GM23338 (cell line): ENCODE results near the gene RFFL. TPM values are rescaled to one million over a fixed set of nuclear protein-coding genes. Genes with fewer than 3 reads are reported as not detected.

Experiments used
- ATAC-seq: fragments of 200-7000 bp; cut with Tn5 transposase; 3 replicates; pipeline ENCODE4 v1.9.1; 2020
- DNase-seq: peaks from one replicate; pipeline ENCODE4 v3.0.0-alpha.2; 2015; ENCODE audit warnings: low spot score
- H2AFZ ChIP-seq: fragments of 200-600 bp; sonication (generic); 2 replicates; pipeline ENCODE4 v1.8.0; 2016; ENCODE audit warnings: antibody characterized with exemption, mild to moderate bottlenecking, moderate library complexity
- H3F3A ChIP-seq: fragments of 200-600 bp; sonication (generic); replicated peaks from 2 replicates; pipeline ENCODE4 v1.8.0; 2017; ENCODE audit warnings: antibody characterized with exemption, mixed run types, low read depth
- H3K27ac ChIP-seq: fragments of 200-600 bp; sonication (generic); 2 replicates; pipeline ENCODE4 v1.6.1; 2016; ENCODE audit warnings: low read depth
- H3K27me3 ChIP-seq: fragments of 200-600 bp; sonication (generic); 2 replicates; pipeline ENCODE4 v1.8.0; 2016; ENCODE audit warnings: mild to moderate bottlenecking, mixed run types, moderate library complexity; ENCODE audit not compliant: insufficient read depth
- H3K36me3 ChIP-seq: fragments of 200-600 bp; sonication (generic); 2 replicates; pipeline ENCODE4 v1.8.0; 2016; ENCODE audit warnings: mild to moderate bottlenecking; ENCODE audit not compliant: insufficient read depth
- H3K4me1 ChIP-seq: fragments of 200-600 bp; sonication (generic); 2 replicates; pipeline ENCODE4 v1.8.0; 2016; ENCODE audit warnings: mild to moderate bottlenecking, moderate library complexity; ENCODE audit not compliant: insufficient read depth
- H3K4me2 ChIP-seq: fragments of 200-600 bp; sonication (generic); 2 replicates; pipeline ENCODE4 v1.7.1; 2017; ENCODE audit warnings: mixed run types
- H3K4me3 ChIP-seq: fragments of 200-600 bp; sonication (generic); 2 replicates; pipeline ENCODE4 v1.6.1; 2016; ENCODE audit warnings: mixed run types
- H3K79me2 ChIP-seq: fragments of 200-600 bp; sonication (generic); replicated peaks from 2 replicates; pipeline ENCODE4 v1.8.0; 2017; ENCODE audit warnings: mild to moderate bottlenecking; ENCODE audit not compliant: insufficient read depth
- H3K9me2 ChIP-seq: fragments of 200-600 bp; sonication (generic); 2 replicates; pipeline ENCODE4 v1.8.0; 2017; ENCODE audit not compliant: insufficient read depth
- H4K20me1 ChIP-seq: fragments of 200-600 bp; sonication (generic); replicated peaks from 2 replicates; pipeline ENCODE4 v1.8.0; 2017; ENCODE audit warnings: mild to moderate bottlenecking; ENCODE audit not compliant: insufficient read depth
- H3K27ac Mint-ChIP-seq: 2 replicates; pipeline ENCODE4 v1.8.0; 2020; ENCODE audit warnings: inconsistent platforms, mild to moderate bottlenecking, moderate library complexity, mixed read lengths
- H3K27me3 Mint-ChIP-seq: 3 replicates; pipeline ENCODE4 v1.8.0; 2022; ENCODE audit warnings: low read depth, mild to moderate bottlenecking, moderate library complexity, mixed read lengths, inconsistent platforms; ENCODE audit not compliant: insufficient read depth, poor library complexity
- H3K36me3 Mint-ChIP-seq: 3 replicates; pipeline ENCODE4 v1.8.0; 2021; ENCODE audit warnings: low read depth, mild to moderate bottlenecking, inconsistent platforms, moderate library complexity, mixed read lengths
- H3K4me1 Mint-ChIP-seq: 3 replicates; pipeline ENCODE4 v1.8.0; 2020; ENCODE audit warnings: mild to moderate bottlenecking, inconsistent platforms, mixed read lengths
- H3K4me3 Mint-ChIP-seq: 3 replicates; pipeline ENCODE4 v1.8.0; 2021; ENCODE audit warnings: moderate library complexity, mild to moderate bottlenecking, inconsistent platforms, mixed read lengths
- H3K9me3 Mint-ChIP-seq: 3 replicates; pipeline ENCODE4 v1.8.0; 2020; ENCODE audit warnings: moderate library complexity, mild to moderate bottlenecking, inconsistent platforms, mixed read lengths
- CREB1 ChIP-seq: fragments of 250-450 bp; sonication (Bioruptor Pico); IDR thresholded peaks from 2 replicates; pipeline ENCODE4 v1.5.0; 2020; ENCODE audit warnings: low read depth, mild to moderate bottlenecking, moderate library complexity
- EZH2 ChIP-seq: fragments of 200-600 bp; sonication (generic); IDR thresholded peaks from one replicate; pipeline ENCODE4 v1.8.0; 2017; ENCODE audit warnings: antibody characterized with exemption, mild to moderate bottlenecking, low read depth; ENCODE audit not compliant: unreplicated experiment
- EZH2phosphoT487 ChIP-seq: fragments of 200-600 bp; sonication (generic); IDR thresholded peaks from one replicate; pipeline ENCODE4 v1.8.1; 2018; ENCODE audit warnings: antibody characterized with exemption; ENCODE audit not compliant: unreplicated experiment
- JUNB ChIP-seq: IDR thresholded peaks from one replicate; pipeline ENCODE4 v1.6.1; 2016; ENCODE audit warnings: antibody characterized with exemption; ENCODE audit not compliant: unreplicated experiment
- NANOG ChIP-seq: IDR thresholded peaks from 2 replicates; pipeline ENCODE4 v1.6.1; 2016; ENCODE audit warnings: antibody characterized with exemption, borderline replicate concordance
- POLR2AphosphoS5 ChIP-seq: IDR thresholded peaks from 2 replicates; pipeline ENCODE4 v1.6.1; 2016; ENCODE audit warnings: antibody characterized with exemption, low read depth
- STAT1 ChIP-seq: IDR thresholded peaks from one replicate; pipeline ENCODE4 v1.6.1; 2016; ENCODE audit warnings: antibody characterized with exemption; ENCODE audit not compliant: unreplicated experiment
- ZNF114 ChIP-seq: fragments of 250-450 bp; sonication (Bioruptor Pico); IDR thresholded peaks from 2 replicates; pipeline ENCODE4 v1.5.0; 2020; ENCODE audit warnings: mild to moderate bottlenecking, moderate library complexity
- polyA plus RNA-seq: library from polyadenylated mRNA; unstranded; fragments of >200 nt; fragmentation: Nextera tagmentation; extraction: Ambion mirVana; gene quantifications from 2 replicates; pipeline ENCODE4 v1.2.1, GENCODE V29; 2016
- total RNA-seq: library from RNA; depleted of rRNA; stranded (reverse); fragments of >200 nt; shearing (Covaris generic); gene quantifications from 2 replicates; pipeline ENCODE4 v1.2.3, GENCODE V29; 2014
- TF ChIP-seq, protein P1 (sequence below): IDR thresholded peaks from 2 replicates; pipeline ENCODE4 v1.6.1; 2016; ENCODE audit warnings: antibody characterized with exemption
- TF ChIP-seq, protein P2 (sequence below): IDR thresholded peaks from one replicate; pipeline ENCODE4 v1.6.1; 2018; ENCODE audit warnings: antibody characterized with exemption; ENCODE audit not compliant: unreplicated experiment
- TF ChIP-seq, protein P3 (sequence below), 2 experiments: fragments of 200-600 bp in 1 of 2; sonication (generic) in 1 of 2; conservative IDR thresholded peaks; 2 replicates each; pipeline versions ENCODE4 v1.5.1 to v1.6.1; 2016 to 2017; ENCODE audit warnings: antibody characterized with exemption in 2 of 2, low read depth in 2 of 2, mild to moderate bottlenecking in 2 of 2, moderate library complexity in 1 of 2

Gene RFFL
- total and polyA plus RNA-seq, 2 experiments from 2014 or later: 4.1 to 22.2 TPM

DNA sequence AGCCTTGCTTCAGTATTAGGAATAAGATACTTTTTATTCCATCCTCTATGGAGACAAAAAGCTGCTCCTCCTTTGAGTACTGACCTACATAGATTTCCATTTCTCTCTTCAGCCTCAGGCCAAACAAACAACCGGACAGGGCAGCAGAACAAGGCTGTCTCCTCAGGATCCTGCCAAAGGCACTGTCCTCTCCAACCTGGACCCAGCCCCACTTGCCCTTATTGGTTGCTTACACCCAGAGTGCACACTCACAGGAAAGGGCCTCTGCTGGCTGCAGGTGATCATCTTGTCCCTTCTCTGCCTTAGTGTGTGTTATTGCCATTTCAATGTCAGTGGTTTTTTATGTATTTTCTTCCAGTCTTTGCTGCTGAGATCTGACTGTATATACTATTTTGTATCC is 56.5 kb downstream of the RFFL start:
- Histone ChIP-seq H3K4me2 (no peak overlapping the region), H4K20me1 (peaks cover 3% of the 10 kb centered on the region), H3K4me1 (peaks cover 6% of the 10 kb centered on the region), H2AFZ (no peak overlapping the region), H3K36me3 (peaks cover 8% of the 10 kb centered on the region; the same call in 1 of the 2 replicates), H3K79me2 (no peaks in the 10 kb centered on the region), H3K9me2 (no peaks in the 10 kb centered on the region), H3K4me3 (no peak overlapping the region), H3K27me3 (no peaks in the 10 kb centered on the region), H3K27ac (peak overlapping the region; percentile 66; the same call in 1 of the 2 replicates), H3F3A (no peaks in the 10 kb centered on the region)
- no peaks in the 10 kb centered on the region for H3K9me3 Mint-ChIP-seq
- no peak overlapping the region for H3K4me3 Mint-ChIP-seq
- H3K27me3 Mint-ChIP-seq: peaks cover 9% of the 10 kb centered on the region
- no peak overlapping the region for H3K27ac Mint-ChIP-seq
- peaks cover 14% of the 10 kb centered on the region for H3K4me1 Mint-ChIP-seq
- H3K36me3 Mint-ChIP-seq: peaks cover 70% of the 10 kb centered on the region
- TF ChIP-seq EZH2phosphoT487 (no peak), JUNB (no peak), CREB1 (CRISPR knock-in tag) (no peak), POLR2AphosphoS5 (no peak), NANOG (no peak), EZH2 (no peak), ZNF114 (CRISPR knock-in tag) (no peak), STAT1 (no peak)
- TF ChIP-seq, protein P1, sequence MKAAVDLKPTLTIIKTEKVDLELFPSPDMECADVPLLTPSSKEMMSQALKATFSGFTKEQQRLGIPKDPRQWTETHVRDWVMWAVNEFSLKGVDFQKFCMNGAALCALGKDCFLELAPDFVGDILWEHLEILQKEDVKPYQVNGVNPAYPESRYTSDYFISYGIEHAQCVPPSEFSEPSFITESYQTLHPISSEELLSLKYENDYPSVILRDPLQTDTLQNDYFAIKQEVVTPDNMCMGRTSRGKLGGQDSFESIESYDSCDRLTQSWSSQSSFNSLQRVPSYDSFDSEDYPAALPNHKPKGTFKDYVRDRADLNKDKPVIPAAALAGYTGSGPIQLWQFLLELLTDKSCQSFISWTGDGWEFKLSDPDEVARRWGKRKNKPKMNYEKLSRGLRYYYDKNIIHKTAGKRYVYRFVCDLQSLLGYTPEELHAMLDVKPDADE: no peak
- TF ChIP-seq, protein P2, sequence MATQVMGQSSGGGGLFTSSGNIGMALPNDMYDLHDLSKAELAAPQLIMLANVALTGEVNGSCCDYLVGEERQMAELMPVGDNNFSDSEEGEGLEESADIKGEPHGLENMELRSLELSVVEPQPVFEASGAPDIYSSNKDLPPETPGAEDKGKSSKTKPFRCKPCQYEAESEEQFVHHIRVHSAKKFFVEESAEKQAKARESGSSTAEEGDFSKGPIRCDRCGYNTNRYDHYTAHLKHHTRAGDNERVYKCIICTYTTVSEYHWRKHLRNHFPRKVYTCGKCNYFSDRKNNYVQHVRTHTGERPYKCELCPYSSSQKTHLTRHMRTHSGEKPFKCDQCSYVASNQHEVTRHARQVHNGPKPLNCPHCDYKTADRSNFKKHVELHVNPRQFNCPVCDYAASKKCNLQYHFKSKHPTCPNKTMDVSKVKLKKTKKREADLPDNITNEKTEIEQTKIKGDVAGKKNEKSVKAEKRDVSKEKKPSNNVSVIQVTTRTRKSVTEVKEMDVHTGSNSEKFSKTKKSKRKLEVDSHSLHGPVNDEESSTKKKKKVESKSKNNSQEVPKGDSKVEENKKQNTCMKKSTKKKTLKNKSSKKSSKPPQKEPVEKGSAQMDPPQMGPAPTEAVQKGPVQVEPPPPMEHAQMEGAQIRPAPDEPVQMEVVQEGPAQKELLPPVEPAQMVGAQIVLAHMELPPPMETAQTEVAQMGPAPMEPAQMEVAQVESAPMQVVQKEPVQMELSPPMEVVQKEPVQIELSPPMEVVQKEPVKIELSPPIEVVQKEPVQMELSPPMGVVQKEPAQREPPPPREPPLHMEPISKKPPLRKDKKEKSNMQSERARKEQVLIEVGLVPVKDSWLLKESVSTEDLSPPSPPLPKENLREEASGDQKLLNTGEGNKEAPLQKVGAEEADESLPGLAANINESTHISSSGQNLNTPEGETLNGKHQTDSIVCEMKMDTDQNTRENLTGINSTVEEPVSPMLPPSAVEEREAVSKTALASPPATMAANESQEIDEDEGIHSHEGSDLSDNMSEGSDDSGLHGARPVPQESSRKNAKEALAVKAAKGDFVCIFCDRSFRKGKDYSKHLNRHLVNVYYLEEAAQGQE: no peak
- TF ChIP-seq, protein P3, sequence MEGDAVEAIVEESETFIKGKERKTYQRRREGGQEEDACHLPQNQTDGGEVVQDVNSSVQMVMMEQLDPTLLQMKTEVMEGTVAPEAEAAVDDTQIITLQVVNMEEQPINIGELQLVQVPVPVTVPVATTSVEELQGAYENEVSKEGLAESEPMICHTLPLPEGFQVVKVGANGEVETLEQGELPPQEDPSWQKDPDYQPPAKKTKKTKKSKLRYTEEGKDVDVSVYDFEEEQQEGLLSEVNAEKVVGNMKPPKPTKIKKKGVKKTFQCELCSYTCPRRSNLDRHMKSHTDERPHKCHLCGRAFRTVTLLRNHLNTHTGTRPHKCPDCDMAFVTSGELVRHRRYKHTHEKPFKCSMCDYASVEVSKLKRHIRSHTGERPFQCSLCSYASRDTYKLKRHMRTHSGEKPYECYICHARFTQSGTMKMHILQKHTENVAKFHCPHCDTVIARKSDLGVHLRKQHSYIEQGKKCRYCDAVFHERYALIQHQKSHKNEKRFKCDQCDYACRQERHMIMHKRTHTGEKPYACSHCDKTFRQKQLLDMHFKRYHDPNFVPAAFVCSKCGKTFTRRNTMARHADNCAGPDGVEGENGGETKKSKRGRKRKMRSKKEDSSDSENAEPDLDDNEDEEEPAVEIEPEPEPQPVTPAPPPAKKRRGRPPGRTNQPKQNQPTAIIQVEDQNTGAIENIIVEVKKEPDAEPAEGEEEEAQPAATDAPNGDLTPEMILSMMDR (conservative IDR thresholded peaks at IDR 0.05; ENCODE audit: low read depth in 2 of 2): no peak
- no peak for ATAC-seq
- no peak for DNase-seq
